H1 (cell line): Measurements from ENCODE around the gene CEP78. TPM values are rescaled to one million over a fixed set of nuclear protein-coding genes. Genes with fewer than 3 reads are reported as not detected.

Experiments
- CTCF ChIA-PET: fragments of 300-600 bp; sonication (Branson Sonifier 250); formaldehyde crosslinking; loops from one replicate; lab custom pipeline; 2021; ENCODE audit not compliant: partially characterized antibody; lab: Charles Lee
- POLR2A ChIA-PET: fragments of 300-600 bp; sonication (Branson Sonifier 250); formaldehyde crosslinking; loops from one replicate; lab custom pipeline; 2021; ENCODE audit warnings: inconsistent platforms; ENCODE audit not compliant: partially characterized antibody; lab: Charles Lee
- DNase-seq, 2 experiments: peaks; one replicate each; pipeline versions ENCODE4 v3.0.0 to v3.0.0-alpha.2; 2010 to 2022; ENCODE audit warnings: low spot score in 2 of 2, low read depth in 1 of 2, mixed read lengths in 1 of 2
- FAIRE-seq: peaks from 2 replicates; lab custom pipeline; 2011; peaks lifted over from hg19 to GRCh38; lab: Jason Lieb, UNC
- H2AFZ ChIP-seq: 2 replicates; pipeline ENCODE4 v1.8.1; 2012; ENCODE audit warnings: low read length, inconsistent platforms
- H2AK5ac ChIP-seq: 2 replicates; pipeline ENCODE4 v1.6.1; 2013; ENCODE audit warnings: low read depth, low read length
- H2BK120ac ChIP-seq: replicated peaks from 2 replicates; pipeline ENCODE3; 2013; ENCODE audit warnings: low read depth, low read length, inconsistent platforms
- H2BK12ac ChIP-seq: 2 replicates; pipeline ENCODE4 v1.6.1; 2013; ENCODE audit warnings: low read depth, low read length
- H2BK15ac ChIP-seq: 2 replicates; pipeline ENCODE4 v1.6.1; 2013; ENCODE audit warnings: low read length
- H2BK20ac ChIP-seq: 2 replicates; pipeline ENCODE4 v1.6.1; 2013; ENCODE audit warnings: low read length
- H2BK5ac ChIP-seq: 2 replicates; pipeline ENCODE4 v1.6.1; 2013; ENCODE audit warnings: low read depth, low read length
- H3K14ac ChIP-seq: 2 replicates; pipeline ENCODE4 v1.6.1; 2013; ENCODE audit warnings: inconsistent platforms; ENCODE audit not compliant: insufficient read length
- H3K18ac ChIP-seq: 2 replicates; pipeline ENCODE4 v1.6.1; 2013; ENCODE audit warnings: low read length; ENCODE audit errors: extremely low read depth
- H3K23ac ChIP-seq: 2 replicates; pipeline ENCODE4 v1.6.1; 2013; ENCODE audit warnings: inconsistent platforms; ENCODE audit not compliant: insufficient read length
- H3K23me2 ChIP-seq: 2 replicates; pipeline ENCODE4 v1.6.1; 2013; ENCODE audit warnings: low read depth, low read length
- H3K27ac ChIP-seq: 2 replicates; pipeline ENCODE4 v1.6.1; 2011; ENCODE audit warnings: low read depth, low read length, inconsistent platforms
- H3K27me3 ChIP-seq, 4 experiments: replicated peaks in 1 of 4; 1 replicate in 1 of 4; 2 replicates in 3 of 4; pipeline versions ENCODE4 v1.6.1 to v1.8.1; 2011 to 2013; ENCODE audit warnings: low read length in 3 of 4, mild to moderate bottlenecking in 3 of 4, inconsistent platforms in 2 of 4, mixed read lengths in 2 of 4, moderate library complexity in 1 of 4; ENCODE audit not compliant: control insufficient read depth in 3 of 4, insufficient read depth in 3 of 4; ENCODE audit errors: extremely low read depth in 1 of 4
- H3K36me3 ChIP-seq, 4 experiments: 2 replicates each; pipeline versions ENCODE4 v1.6.1 to v1.8.1; 2011 to 2013; ENCODE audit warnings: mild to moderate bottlenecking in 4 of 4, low read length in 3 of 4, moderate library complexity in 2 of 4, control low read depth in 1 of 4, inconsistent platforms in 1 of 4; ENCODE audit not compliant: insufficient read depth in 4 of 4, control insufficient read depth in 2 of 4
- H3K4ac ChIP-seq: replicated peaks from 2 replicates; pipeline ENCODE3; 2013; ENCODE audit warnings: low read length, low read depth, mixed read lengths, inconsistent platforms; ENCODE audit not compliant: insufficient read length
- H3K4me1 ChIP-seq, 4 experiments: replicated peaks in 1 of 4; 1 replicate in 1 of 4; 2 replicates in 3 of 4; pipeline versions ENCODE4 v1.6.1 to v1.8.1; 2011 to 2013; ENCODE audit warnings: low read length in 3 of 4, inconsistent platforms in 2 of 4, mixed read lengths in 1 of 4; ENCODE audit not compliant: insufficient read depth in 4 of 4, control insufficient read depth in 3 of 4
- H3K4me2 ChIP-seq, 2 experiments: 2 replicates each; pipeline versions ENCODE4 v1.6.1 to v1.8.1; 2011 to 2013; ENCODE audit warnings: low read depth in 2 of 2, low read length in 2 of 2, control low read depth in 1 of 2, inconsistent platforms in 1 of 2, mild to moderate bottlenecking in 1 of 2; ENCODE audit not compliant: insufficient read depth in 1 of 2
- H3K4me3 ChIP-seq, 4 experiments: fragments of 200-600, 300-600 bp in 1 of 4; sonication (generic), shearing (Covaris generic), sonication (Bioruptor Twin) in 1 of 4; 2 replicates each; pipeline versions ENCODE4 v1.5.1 to v1.8.1; 2011 to 2016; ENCODE audit warnings: low read length in 4 of 4, low read depth in 3 of 4, control low read depth in 2 of 4, inconsistent platforms in 2 of 4, mild to moderate bottlenecking in 2 of 4, mixed read lengths in 1 of 4, moderate library complexity in 1 of 4; ENCODE audit not compliant: insufficient read depth in 2 of 4; ENCODE audit errors: extremely low read depth in 1 of 4
- H3K56ac ChIP-seq: replicated peaks from 2 replicates; pipeline ENCODE3; 2013; ENCODE audit warnings: low read depth, mild to moderate bottlenecking, mixed read lengths, low read length, inconsistent platforms; ENCODE audit not compliant: insufficient read length
- H3K79me1 ChIP-seq: 2 replicates; pipeline ENCODE4 v1.6.1; 2013; ENCODE audit warnings: low read depth, low read length, control low read depth
- H3K79me2 ChIP-seq, 2 experiments: 2 replicates each; pipeline versions ENCODE4 v1.6.1 to v1.8.1; 2012 to 2013; ENCODE audit warnings: low read length in 2 of 2, mild to moderate bottlenecking in 2 of 2, inconsistent platforms in 1 of 2; ENCODE audit not compliant: insufficient read depth in 2 of 2, control insufficient read depth in 1 of 2
- H3K9ac ChIP-seq, 4 experiments: replicated peaks in 1 of 4; 1 replicate in 1 of 4; 2 replicates in 3 of 4; pipeline versions ENCODE4 v1.6.1 to v1.8.1; 2011 to 2013; ENCODE audit warnings: low read depth in 3 of 4, low read length in 3 of 4, control low read depth in 2 of 4, mild to moderate bottlenecking in 2 of 4, moderate library complexity in 2 of 4, inconsistent platforms in 1 of 4; ENCODE audit errors: extremely low read depth in 1 of 4
- H3K9me3 ChIP-seq, 2 experiments: 2 replicates each; pipeline versions ENCODE4 v1.6.1 to v1.8.1; 2012 to 2013; ENCODE audit warnings: mild to moderate bottlenecking in 2 of 2, moderate library complexity in 2 of 2, control low read depth in 1 of 2, inconsistent platforms in 1 of 2, low read depth in 1 of 2, low read length in 1 of 2, mixed read lengths in 1 of 2; ENCODE audit not compliant: insufficient read depth in 2 of 2
- H4K20me1 ChIP-seq, 2 experiments: replicated peaks in 1 of 2; 2 replicates each; pipeline versions ENCODE3 to v1.8.1; 2011 to 2013; ENCODE audit warnings: inconsistent platforms in 2 of 2, low read length in 2 of 2, mild to moderate bottlenecking in 1 of 2; ENCODE audit not compliant: insufficient read depth in 2 of 2, control insufficient read depth in 1 of 2
- H4K5ac ChIP-seq: 2 replicates; pipeline ENCODE4 v1.6.1; 2013; ENCODE audit warnings: low read length, low read depth, mixed read lengths, inconsistent platforms; ENCODE audit not compliant: insufficient read length
- H4K8ac ChIP-seq: 2 replicates; pipeline ENCODE4 v1.8.0; 2013; ENCODE audit warnings: mild to moderate bottlenecking, moderate library complexity, low read length, inconsistent platforms; ENCODE audit not compliant: insufficient read depth; ENCODE audit errors: extremely low read depth
- H4K91ac ChIP-seq: replicated peaks from 2 replicates; pipeline ENCODE3; 2013; ENCODE audit warnings: low read length, mixed read lengths, inconsistent platforms; ENCODE audit not compliant: insufficient read length
- CTBP2 ChIP-seq: IDR thresholded peaks from 2 replicates; pipeline ENCODE4 v1.7.0; 2011; ENCODE audit warnings: borderline replicate concordance, mild to moderate bottlenecking, moderate library complexity, mixed read lengths, low read length; ENCODE audit not compliant: insufficient read depth, insufficient read length
- EGR1 ChIP-seq: IDR thresholded peaks from 2 replicates; pipeline ENCODE4 v1.6.1; 2011; ENCODE audit warnings: low read depth, low read length, borderline replicate concordance
- KDM5A ChIP-seq: fragments of 200-600 bp; IDR thresholded peaks from 2 replicates; pipeline ENCODE4 v1.7.1; 2012; ENCODE audit warnings: mild to moderate bottlenecking, low read length, inconsistent platforms, mixed read lengths
- PHF8 ChIP-seq: fragments of 200-600 bp; sonication (generic); conservative IDR thresholded peaks from 2 replicates; pipeline ENCODE4 v1.7.1; 2012; ENCODE audit warnings: low read depth, mild to moderate bottlenecking, inconsistent platforms, low read length, moderate library complexity
- RNF2 ChIP-seq: fragments of 200-900, 300-1000 bp; sonication (generic); IDR thresholded peaks from 2 replicates; pipeline ENCODE4 v1.7.1; 2016; ENCODE audit warnings: borderline replicate concordance, low read depth, mild to moderate bottlenecking, antibody characterized with exemption, low read length; ENCODE audit not compliant: poor library complexity, severe bottlenecking; ENCODE audit errors: missing control alignments
- SP2 ChIP-seq: IDR thresholded peaks from 2 replicates; pipeline ENCODE4 v1.6.1; 2012; ENCODE audit warnings: mild to moderate bottlenecking, low read length, inconsistent platforms
- TAF1 ChIP-seq: IDR thresholded peaks from 2 replicates; pipeline ENCODE4 v1.6.1; 2011; ENCODE audit warnings: mild to moderate bottlenecking, low read depth, low read length
- USF2 ChIP-seq: IDR thresholded peaks from 2 replicates; pipeline ENCODE4 v1.6.1; 2011; ENCODE audit warnings: low read length, improper control_type of control experiment
- WGBS, 2 experiments: shearing (Covaris generic) in 1 of 2; methylation state at CpG; one replicate each; pipeline versions ENCODE4 v1.1.6 to v1.1.7; 2013 to 2015; ENCODE audit warnings: low lambda C conversion rate in 2 of 2, mixed read lengths in 2 of 2, inconsistent platforms in 1 of 2, low coverage in 1 of 2, missing lambda C conversion rate in 1 of 2; ENCODE audit not compliant: insufficient replicate concordance in 2 of 2, insufficient coverage in 1 of 2, insufficient read length in 1 of 2; ENCODE audit errors: extremely low coverage in 1 of 2, missing lambda C conversion rate in 1 of 2; 5-methylcytosine and 5-hydroxymethylcytosine counted together
- polyA plus RNA-seq, 7 experiments: library from polyadenylated mRNA; depleted of rRNA in 3 of 7; stranded (reverse) in 5 of 7; unstranded in 2 of 7; fragments of >200 nt in 5 of 7; fragments of 200-250 nt in 2 of 7; gene quantifications; 1 replicate in 5 of 7; 2 replicates in 1 of 7; 4 replicates in 1 of 7; pipeline versions ENCODE4 v1.2.1 to v1.2.3, GENCODE V29; 2011 to 2013; ENCODE audit warnings: missing spikeins in 2 of 7, mixed read lengths in 2 of 7
- total RNA-seq: library from RNA; stranded (reverse); fragmentation: NEBNext Ultra II Directional; extraction: Animal tissue kit (Norgen Biotek cat#: 25700); gene quantifications from 2 replicates; pipeline ENCODE4 v1.2.1, GENCODE V29; 2021

Gene CEP78
- total and polyA plus RNA-seq, 2 of the 8 experiments (the other 6 are each of a cell fraction or from before 2014, with no cell fraction given), result 10.3 to 40.9 TPM

- H4K5ac ChIP-seq, result no peak overlapping the region
- H3K4ac ChIP-seq, result no peak overlapping the region
- H3K27ac ChIP-seq, result no peak overlapping the region
- H2BK20ac ChIP-seq, result no peak overlapping the region
- H3K4me1 ChIP-seq, result no peaks in the 10 kb centered on the region
- no peaks in the 10 kb centered on the region for H3K23me2 ChIP-seq
- no peak for FAIRE-seq
- H3K9me3 ChIP-seq, result no peaks in the 10 kb centered on the region
- no peak overlapping the region for H3K18ac ChIP-seq
- no peaks in the 10 kb centered on the region for H3K79me1 ChIP-seq
- H3K36me3 ChIP-seq, result no peaks in the 10 kb centered on the region
- no peak for DNase-seq
- no peaks in the 10 kb centered on the region for H4K20me1 ChIP-seq
- H2AK5ac ChIP-seq, result no peak overlapping the region
- no peak overlapping the region for H3K9ac ChIP-seq
- no peak overlapping the region for H3K4me2 ChIP-seq
- H2BK5ac ChIP-seq, result no peak overlapping the region
- H2BK120ac ChIP-seq, result no peak overlapping the region
- no peak overlapping the region for H2BK12ac ChIP-seq
- CTCF ChIA-PET, result no interaction called here
- no peak overlapping the region for H2BK15ac ChIP-seq
- no peak overlapping the region for H3K23ac ChIP-seq
- H3K14ac ChIP-seq, result no peak overlapping the region
- no peaks in the 10 kb centered on the region for H3K27me3 ChIP-seq
- H3K56ac ChIP-seq, result no peak overlapping the region
- no peak overlapping the region for H4K8ac ChIP-seq
- H3K79me2 ChIP-seq, result no peaks in the 10 kb centered on the region
- H2AFZ ChIP-seq, result no peak overlapping the region
- TF ChIP-seq CTBP2 (no peak), SP2 (no peak), EGR1 (no peak), TAF1 (no peak), PHF8 (no peak), KDM5A (no peak), USF2 (no peak), RNF2 (no peak)
- TF ChIP-seq, all 59 proteins: peak for 0
- POLR2A ChIA-PET, result no interaction called here
- WGBS, 2 experiments, result 90% methylated on average over 5 of the region's 5 CpGs; no CpG with 5 or more reads in 1 of the 2 experiments
- no peak overlapping the region for H3K4me3 ChIP-seq
- H4K91ac ChIP-seq, result no peak overlapping the region
These were observed 48.0 kb upstream of the CEP78 start for GRCh38 chr9:78187763-78188484.
